HG03432 (cell line): Measurements from ENCODE around the gene PLSCR1.
"Not testable (repeated sequence)": the region's sequence is repeated elsewhere in the genome, so short reads cannot be mapped to it uniquely, and the experiment has no call there.

Source experiments
- ATAC-seq: cut with Tn5 transposase; IDR thresholded peaks from one replicate; pipeline ENCODE4 v1.9.1; 2021; ENCODE audit warnings: mild to moderate bottlenecking, moderate library complexity; ENCODE audit not compliant: unreplicated experiment

Gene PLSCR1

DNA sequence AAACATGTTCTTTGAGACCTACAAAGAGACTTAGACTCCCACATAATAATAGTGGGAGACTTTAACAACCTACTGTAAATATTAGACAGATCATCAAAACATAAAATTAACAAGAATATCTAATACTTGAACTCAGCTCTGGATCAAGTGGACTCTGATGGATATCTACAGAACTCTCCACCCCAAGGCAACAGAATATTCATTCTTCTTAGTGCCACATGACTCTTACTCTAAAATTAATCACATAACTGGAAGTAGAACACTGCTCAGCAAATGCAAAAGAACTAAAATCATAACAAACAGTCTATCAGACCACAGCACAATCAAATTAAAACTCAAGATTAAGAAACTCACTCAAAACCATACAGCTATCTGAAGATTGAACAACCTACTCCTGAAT is 59.1 kb downstream of the PLSCR1 start:
- ATAC-seq, result no peak

DNA sequence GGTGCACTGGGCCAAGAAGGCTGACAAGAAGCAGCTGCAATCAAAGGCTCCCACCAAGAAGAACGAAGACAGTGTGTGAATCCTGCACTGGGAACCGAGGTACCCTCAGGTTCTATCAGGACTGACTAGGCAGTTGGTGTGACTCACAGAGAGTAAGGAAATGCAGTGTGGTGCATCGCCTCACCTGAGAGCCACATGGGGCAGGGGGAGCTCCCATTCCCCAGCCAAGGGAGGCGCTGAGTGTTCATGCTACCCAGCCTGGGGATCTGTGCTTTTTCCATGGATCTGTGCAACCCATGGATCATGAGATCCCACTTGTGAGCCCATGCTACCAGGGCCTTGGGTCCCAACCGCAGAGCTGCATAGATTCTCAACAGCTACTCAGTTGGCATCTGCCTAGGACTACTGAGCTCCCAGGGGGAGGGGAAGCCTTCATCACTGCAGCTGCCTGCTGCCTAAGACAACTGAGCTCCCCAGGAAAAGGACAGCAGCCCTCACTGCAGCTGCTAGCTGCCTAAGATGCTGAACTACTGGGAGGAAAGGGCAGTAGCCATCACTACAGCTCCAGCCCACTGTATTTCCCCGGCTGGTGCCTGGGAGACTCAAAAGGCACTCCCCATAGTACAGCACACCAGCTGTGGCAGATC is 68.2 kb downstream of the PLSCR1 start:
- ATAC-seq, result no peak

DNA sequence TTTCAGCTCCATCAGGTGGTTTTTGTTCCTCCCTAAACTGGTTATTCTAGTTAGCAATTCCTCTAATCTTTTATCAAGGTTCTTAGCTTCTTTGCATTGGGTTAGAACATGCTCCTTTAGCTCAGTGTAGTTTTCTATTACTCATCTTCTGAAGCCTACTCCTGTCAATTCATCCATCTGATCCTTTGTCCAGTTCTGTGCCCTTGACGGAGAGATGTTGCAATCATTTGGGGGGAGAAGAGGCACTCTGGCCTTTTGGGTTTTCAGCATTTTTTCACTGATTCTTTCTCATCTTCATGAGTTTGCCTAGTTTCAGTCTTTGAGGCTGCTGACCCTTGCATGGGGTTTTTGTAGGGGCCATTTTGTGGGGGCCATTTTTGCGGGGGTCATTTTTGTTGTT is 69.4 kb downstream of the PLSCR1 start:
- not testable (repeated sequence) for ATAC-seq

DNA sequence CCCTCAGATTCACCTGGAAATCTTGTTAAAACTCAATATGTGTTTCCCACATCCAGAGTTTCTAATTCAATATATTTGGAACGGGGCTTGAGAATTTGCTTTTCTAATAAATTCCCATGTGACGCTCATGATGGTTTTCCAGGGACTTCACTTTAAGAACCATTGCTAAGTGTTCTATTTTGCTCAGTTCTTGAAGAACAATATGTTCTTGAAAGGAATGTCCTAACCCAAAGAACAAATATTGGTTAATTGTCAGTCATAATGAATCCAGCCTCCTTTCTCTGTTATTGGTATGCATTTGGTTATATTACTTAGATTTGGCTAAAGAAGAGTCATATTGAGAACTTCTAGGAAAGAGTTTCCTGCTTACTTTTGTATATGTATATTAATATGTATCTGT is 70.7 kb downstream of the PLSCR1 start:
- ATAC-seq, result no peak

DNA sequence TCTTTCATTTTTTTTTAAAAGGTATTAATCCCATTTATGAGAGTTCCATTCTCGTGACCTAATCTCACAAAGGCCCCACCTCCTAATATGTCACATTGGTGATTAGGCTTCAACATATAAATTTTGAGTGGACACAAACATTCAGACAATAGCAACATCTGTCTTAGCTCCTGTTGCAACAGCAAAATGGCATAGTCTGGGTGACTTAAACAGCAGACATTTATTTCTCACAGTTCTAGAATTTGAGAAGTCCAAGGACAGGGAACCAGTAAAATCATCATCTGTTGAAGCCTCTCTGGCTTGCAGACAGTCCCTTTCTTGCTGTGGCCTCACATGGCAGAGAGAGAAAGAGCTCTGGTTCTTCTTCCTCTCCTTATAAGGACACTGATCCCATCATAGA is 71.8 kb downstream of the PLSCR1 start:
- no peak for ATAC-seq

DNA sequence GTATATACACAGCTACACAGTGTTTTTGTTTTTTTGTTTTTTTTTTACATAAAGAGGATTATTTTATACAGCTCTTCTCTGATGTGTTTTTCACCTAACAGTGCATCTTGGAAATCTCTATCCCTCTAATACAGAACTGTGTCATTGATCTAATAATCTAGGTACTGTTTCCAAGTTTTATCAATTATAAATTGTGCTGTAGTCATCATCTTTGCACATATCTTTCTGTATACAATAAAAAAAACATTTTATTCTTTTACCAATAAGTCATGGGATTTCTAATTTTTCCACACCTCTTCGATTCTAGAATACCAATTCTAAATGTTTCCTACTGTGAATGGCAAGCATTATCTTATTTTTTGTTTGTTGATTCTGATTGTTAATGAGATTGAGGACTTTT is 73.4 kb downstream of the PLSCR1 start:
- no peak for ATAC-seq

DNA sequence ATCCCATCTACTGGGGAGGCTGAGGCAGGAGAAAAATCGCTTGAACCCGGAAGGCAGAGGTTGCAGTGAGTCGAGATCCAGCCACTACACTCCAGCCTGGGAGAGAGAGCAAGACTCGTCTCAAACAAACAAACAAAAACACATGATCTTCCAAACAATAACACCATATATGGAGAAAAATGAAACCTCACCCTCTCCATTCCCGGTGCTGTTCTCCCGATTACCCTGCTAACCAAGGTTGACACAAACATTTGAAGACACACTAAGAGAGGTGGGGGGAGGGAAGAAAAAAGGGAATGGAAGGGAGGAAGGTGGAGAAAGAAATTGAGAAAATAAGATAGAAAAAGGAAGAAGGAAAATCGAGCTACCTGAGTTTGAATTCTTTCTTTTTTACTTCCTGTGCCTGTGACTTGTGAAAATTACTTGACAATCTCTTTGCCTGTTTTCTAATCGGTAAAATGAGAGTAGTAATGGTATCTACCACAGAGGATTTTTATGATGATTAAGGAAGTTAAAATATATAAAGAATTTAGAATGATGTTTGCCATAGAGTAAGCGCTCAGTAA is 73.9 kb downstream of the PLSCR1 start:
- ATAC-seq, result no peak

DNA sequence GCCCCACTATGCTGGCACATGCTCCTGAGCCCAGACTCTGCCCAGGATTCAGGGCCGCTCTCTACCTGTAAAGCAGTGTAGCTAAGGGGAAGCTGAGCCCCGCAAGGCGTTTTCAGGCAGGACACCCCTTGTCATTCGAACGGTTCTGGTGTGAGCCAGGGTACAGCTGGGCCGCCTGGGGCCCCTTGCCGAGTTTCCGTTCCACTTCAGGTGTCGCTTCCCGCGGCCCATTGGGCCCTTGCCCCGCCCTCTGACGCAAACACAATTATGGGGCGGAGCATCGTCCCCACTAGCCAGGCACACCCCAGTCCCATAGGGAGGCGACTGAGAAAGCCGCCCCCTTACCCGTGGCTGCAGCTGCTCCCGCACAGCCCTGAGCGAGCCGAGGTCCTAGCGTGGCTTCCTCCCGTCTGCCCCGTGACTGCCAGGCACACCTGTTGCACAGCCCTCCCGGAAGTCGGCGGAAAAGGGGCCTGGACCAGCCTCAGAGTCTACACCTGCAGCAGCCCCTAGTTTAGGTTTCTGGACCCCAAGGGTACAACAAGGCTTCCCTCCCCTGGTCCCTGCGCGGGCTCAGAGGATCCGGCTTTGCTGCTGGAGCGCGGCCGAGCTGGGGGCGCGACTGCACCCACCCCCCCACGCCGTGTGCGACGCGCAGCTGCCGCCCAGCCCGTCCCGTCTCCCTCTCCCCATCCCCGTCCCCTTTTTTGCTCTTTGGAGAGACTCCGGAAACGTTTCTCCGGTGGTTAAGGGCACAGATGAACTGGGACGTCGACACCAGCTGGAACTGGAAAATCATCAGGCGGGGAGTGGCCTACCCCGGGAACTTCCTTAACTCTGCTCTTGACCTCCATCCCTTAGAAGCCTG is 75.0 kb downstream of the PLSCR1 start, which contains the start of gene PLSCR2:
PLSCR2 (minus strand) TSS at position 412 of the 868 bp plus-strand sequence. CDS start 9,657 bp downstream, outside the sequence.
- ATAC-seq, result peak; percentile 96

DNA sequence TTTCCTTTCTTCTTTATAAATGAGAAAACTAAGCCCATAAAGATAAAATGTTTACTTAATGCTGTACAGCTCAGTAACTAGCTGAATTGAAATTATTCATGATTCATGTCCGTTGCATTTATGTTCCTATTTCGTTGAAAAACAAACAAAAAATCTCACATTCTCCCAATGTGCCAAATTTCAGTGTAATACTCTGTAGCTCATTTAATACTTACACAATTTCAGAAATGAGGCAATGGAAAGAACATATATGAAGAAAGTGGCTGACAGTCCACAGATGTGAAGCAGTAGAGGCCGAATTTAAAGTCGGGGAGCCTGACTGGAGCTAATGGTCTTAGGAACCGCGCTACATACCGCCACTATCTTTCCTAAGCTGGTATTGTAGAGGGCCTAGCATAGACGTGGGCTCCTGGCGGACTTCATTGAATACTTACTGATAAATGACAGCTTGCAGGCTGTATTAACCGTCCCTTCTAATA is 75.7 kb downstream of the PLSCR1 start:
- no peak for ATAC-seq

DNA sequence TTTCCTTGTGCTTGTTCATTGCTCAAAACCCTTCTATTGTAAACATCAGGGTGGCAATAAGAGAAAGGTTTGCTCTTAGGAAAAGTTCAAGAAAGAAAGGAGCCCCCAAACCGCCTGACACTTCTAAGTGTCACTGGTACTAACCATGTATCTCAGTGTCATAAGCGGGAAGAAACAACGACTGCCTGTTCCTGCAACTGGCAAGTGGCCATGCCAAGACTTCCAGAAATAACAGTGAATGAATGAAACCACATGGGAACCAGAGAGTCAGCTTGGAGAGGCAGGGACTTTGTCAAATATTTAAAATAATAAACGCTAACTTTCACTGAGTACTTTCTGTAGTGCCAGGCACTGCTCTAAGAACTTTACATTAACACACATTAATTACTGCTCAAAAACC is 76.2 kb downstream of the PLSCR1 start:
- no peak for ATAC-seq

DNA sequence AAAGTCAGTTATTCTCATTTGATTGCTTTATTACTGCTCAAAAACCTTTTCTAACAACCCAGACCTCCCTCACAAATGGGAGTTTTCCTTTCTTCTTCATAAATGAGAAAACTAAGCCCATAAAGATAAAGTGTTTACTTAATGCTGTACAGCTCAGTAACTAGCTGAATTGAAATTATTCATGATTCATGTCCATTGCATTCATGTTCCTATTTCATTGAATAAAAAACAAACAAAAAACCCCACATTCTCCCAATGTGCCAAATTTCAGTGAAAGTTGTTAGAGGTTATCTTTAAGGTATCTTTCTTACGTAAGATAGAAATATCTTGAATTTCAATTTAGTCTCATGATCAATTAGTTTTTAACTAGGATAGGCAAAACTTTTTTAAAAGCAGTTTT is 77.8 kb downstream of the PLSCR1 start:
- ATAC-seq, result no peak

DNA sequence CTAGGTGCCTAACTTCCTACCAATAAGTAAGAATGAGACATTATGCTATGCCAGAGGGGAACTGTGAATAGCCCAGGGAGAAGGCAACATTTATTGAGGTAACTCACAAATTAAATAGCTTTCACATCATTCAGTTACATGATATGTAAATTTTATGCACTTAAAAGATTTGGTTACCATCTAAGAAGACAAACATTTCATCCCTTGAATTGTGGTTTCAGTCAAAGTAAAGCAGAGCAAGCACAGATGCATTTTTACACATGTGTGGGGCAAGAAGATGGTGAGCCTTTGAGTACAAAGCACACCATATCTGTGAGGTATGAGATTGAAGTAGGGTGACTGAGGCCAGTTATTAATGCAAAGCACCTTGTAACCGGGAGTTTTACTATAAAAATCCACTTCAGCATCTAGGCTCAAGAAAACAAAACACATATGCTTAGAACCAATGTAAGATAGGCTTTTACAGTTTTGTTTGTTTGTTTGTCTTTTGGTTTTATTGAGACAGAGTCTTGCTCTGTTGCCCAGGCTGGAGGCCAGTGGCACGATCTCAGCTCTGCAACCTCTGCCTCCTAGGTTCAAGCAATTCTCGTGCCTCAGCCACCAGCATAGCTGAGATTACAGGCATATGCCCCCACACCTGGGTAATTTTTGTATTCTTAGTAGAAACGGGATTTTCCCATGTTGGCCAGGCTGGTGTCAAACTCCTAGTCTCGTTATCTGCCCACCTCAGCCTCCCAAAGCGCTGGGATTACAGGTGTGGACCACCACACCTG is 78.5 kb downstream of the PLSCR1 start:
- ATAC-seq, result no peak
